Measurements from ENCODE around the gene CDCA4. TPM values are rescaled to one million over a fixed set of nuclear protein-coding genes. Genes with fewer than 3 reads are reported as not detected.

Gene CDCA4
- total RNA-seq, 1 donor from 2014 or later, result 32.3 TPM

DNA sequence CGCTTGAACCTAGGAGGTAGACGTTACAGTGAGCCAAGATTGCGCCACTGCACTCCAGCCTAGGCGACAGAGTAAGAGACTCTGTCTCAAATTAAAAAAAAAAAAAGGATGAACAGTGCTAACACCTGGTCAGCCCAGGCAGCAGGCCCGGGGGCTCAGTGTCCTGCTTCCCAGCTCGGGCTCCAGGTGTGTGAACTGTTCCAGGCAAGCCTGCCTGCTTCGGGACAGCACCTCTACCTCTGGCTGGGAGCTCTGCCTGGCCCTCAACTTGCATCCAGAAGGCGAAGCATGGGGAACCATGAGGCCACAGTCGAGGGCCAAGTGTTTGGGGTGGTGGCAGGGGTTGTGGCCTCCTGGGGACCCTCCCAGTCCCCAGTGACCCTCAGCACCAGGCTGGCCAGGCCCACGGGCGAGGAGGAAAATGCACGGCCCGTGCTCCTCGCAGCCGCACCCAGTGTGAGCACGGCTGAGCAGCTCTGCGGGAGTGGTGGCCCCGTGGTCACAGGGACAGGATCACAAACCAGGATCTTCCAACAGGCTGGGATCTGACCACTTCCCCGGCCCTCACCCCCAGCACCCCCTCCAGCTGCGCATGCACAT, 15.5 kb downstream of the CDCA4 start:
- no peak overlapping the region for H3K27ac Mint-ChIP-seq
- DNase-seq (ENCODE audit: low spot score in 2 of 2, unreplicated experiment in 2 of 2), result no peak

DNA sequence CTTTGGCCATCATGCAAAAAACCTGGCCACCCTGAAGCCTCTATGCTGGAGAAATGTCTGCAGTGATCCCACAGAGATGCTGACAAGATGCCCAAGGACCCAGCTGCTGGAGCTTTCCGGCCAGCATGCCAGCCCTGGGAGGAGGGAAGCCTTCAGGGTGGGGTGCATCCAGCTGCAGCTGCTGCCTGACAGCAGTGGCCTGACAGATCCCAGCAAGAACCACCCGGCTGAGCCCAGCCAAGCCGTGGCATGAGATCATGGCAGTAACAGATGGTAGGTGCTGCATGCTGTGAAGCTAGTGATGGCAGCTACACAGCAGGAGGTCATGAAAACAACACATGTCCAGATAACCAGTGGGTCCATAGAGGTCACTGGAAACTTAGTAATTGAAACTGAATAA, 21.5 kb downstream of the CDCA4 start:
- H3K27ac Mint-ChIP-seq, result no peak overlapping the region
- TF ChIP-seq, protein P1, sequence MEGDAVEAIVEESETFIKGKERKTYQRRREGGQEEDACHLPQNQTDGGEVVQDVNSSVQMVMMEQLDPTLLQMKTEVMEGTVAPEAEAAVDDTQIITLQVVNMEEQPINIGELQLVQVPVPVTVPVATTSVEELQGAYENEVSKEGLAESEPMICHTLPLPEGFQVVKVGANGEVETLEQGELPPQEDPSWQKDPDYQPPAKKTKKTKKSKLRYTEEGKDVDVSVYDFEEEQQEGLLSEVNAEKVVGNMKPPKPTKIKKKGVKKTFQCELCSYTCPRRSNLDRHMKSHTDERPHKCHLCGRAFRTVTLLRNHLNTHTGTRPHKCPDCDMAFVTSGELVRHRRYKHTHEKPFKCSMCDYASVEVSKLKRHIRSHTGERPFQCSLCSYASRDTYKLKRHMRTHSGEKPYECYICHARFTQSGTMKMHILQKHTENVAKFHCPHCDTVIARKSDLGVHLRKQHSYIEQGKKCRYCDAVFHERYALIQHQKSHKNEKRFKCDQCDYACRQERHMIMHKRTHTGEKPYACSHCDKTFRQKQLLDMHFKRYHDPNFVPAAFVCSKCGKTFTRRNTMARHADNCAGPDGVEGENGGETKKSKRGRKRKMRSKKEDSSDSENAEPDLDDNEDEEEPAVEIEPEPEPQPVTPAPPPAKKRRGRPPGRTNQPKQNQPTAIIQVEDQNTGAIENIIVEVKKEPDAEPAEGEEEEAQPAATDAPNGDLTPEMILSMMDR (IDR thresholded peaks at IDR 0.05; ENCODE audit: unreplicated experiment), result no peak

More for the DNA sequence above, 15.5 kb downstream of the CDCA4 start:
- Mint-ChIP-seq H3K9me3 (no peaks in the 10 kb centered on the region), H3K27me3 (ENCODE audit: low read depth) (no peaks in the 10 kb centered on the region), H3K4me3 (no peak overlapping the region), H3K36me3 (peaks cover 3% of the 10 kb centered on the region), H3K4me1 (no peaks in the 10 kb centered on the region)
- TF ChIP-seq, protein P1 (IDR thresholded peaks at IDR 0.05; ENCODE audit: unreplicated experiment), result no peak

DNA sequence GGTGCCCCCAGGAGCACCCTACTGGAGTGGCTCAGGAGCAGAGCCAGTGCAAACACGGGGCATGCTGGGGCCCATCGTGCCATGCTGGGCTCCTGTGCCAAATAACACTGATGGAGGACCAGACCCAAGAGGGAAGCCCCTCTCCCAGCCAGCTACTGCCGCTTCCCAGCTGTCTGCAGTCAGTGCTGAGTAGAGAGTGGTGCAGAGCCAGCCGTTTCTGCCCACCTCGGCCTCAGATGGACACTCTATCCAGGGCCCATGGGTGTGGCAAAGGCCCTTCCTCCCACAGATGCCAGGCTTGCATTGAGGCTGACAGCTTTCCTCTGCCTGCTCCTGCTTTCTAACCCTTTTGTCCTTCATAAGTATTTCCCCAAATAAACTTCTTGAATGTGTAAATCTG, 22.1 kb downstream of the CDCA4 start:
- H3K27me3 Mint-ChIP-seq (ENCODE audit: low read depth), result no peaks in the 10 kb centered on the region
- no peak overlapping the region for H3K27ac Mint-ChIP-seq
- TF ChIP-seq, protein P1 (IDR thresholded peaks at IDR 0.05; ENCODE audit: unreplicated experiment), result no peak
- H3K36me3 Mint-ChIP-seq, result peaks cover 7% of the 10 kb centered on the region
- DNase-seq (ENCODE audit: low spot score in 2 of 2, unreplicated experiment in 2 of 2), result no peak
- H3K9me3 Mint-ChIP-seq, result peaks cover 5% of the 10 kb centered on the region
- no peak overlapping the region for H3K4me3 Mint-ChIP-seq
- no peaks in the 10 kb centered on the region for H3K4me1 Mint-ChIP-seq

More for the DNA sequence above, 21.5 kb downstream of the CDCA4 start:
- no peak overlapping the region for H3K4me3 Mint-ChIP-seq
- no peaks in the 10 kb centered on the region for H3K27me3 Mint-ChIP-seq (ENCODE audit: low read depth)
- H3K4me1 Mint-ChIP-seq, result no peaks in the 10 kb centered on the region
- H3K36me3 Mint-ChIP-seq, result peaks cover 7% of the 10 kb centered on the region
- peaks cover 5% of the 10 kb centered on the region for H3K9me3 Mint-ChIP-seq
- DNase-seq (ENCODE audit: low spot score in 2 of 2, unreplicated experiment in 2 of 2), result no peak

DNA sequence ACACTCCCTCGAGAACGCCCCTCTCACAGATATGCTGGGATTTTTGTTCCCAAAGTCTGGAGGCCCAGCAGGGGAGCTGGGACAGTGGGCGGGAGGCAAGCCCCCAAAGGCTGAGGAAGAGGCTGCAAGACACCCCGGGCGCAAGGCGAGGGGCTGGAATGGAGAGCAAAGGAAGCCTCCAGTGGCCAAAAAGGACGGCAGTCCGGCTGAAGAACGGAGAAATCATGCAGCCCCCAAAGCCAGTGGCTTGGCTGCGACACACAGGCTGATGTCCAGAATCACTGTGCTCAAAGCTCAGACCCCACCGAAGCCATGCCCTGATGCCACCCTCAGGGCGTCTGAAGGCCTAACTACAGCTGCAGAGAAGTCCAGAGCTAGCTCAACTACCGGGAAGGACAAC, 24.4 kb downstream of the CDCA4 start:
- TF ChIP-seq, protein P1 (IDR thresholded peaks at IDR 0.05; ENCODE audit: unreplicated experiment), result no peak
- no peaks in the 10 kb centered on the region for H3K4me1 Mint-ChIP-seq
- peaks cover 21% of the 10 kb centered on the region for H3K36me3 Mint-ChIP-seq
- H3K4me3 Mint-ChIP-seq, result no peak overlapping the region
- H3K27me3 Mint-ChIP-seq (ENCODE audit: low read depth), result no peaks in the 10 kb centered on the region
- peaks cover 5% of the 10 kb centered on the region for H3K9me3 Mint-ChIP-seq
- no peak overlapping the region for H3K27ac Mint-ChIP-seq
- DNase-seq (ENCODE audit: low spot score in 2 of 2, unreplicated experiment in 2 of 2), result no peak

DNA sequence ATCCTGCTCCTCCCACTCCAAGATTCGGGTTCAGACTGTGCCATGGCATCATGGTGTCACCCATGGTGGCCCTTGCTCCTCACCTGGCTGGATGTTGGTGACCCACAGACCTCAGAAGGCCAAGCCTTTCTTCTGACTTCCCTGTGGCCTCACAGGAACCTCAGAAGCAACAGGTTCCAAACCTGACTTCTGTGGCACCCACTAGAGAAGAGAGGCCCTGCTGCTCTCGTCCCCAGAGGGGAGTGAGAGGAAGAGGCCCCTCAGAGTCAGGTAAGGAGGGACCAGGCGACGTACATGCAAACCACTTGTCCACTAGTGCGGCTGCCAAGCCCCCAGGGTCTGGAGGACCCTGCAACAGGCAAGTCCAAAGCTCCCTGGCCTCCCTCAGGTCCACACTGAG, 24.9 kb downstream of the CDCA4 start:
- DNase-seq (ENCODE audit: low spot score in 2 of 2, unreplicated experiment in 2 of 2), result no peak
- Mint-ChIP-seq H3K27ac (no peak overlapping the region), H3K27me3 (ENCODE audit: low read depth) (no peaks in the 10 kb centered on the region), H3K4me3 (no peak overlapping the region), H3K4me1 (no peaks in the 10 kb centered on the region), H3K36me3 (peaks cover 21% of the 10 kb centered on the region), H3K9me3 (peaks cover 5% of the 10 kb centered on the region)
- TF ChIP-seq, protein P1 (IDR thresholded peaks at IDR 0.05; ENCODE audit: unreplicated experiment), result no peak

DNA sequence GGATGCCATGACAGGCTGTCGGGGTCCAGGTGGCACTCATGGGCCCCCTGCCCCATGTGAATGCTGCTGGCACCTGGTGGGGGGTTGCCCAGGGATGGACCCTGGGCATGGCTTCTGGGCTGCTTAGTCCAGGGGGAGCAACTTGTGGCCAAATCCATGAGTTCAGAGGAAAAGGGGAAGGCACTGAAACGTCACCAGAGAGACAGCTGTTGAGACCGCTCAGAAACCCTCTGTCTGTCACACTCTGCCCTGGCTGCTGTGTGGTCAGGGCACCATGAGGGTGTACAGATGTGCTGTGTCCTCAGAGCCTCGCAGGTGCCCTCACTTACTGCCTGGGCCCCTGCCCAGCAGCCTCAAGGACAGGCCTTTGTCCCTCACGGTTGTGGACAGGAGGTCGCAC, 25.9 kb downstream of the CDCA4 start:
- Mint-ChIP-seq H3K27ac (no peak overlapping the region), H3K9me3 (peaks cover 4% of the 10 kb centered on the region), H3K4me1 (no peaks in the 10 kb centered on the region), H3K4me3 (no peak overlapping the region), H3K27me3 (ENCODE audit: low read depth) (no peaks in the 10 kb centered on the region), H3K36me3 (peaks cover 20% of the 10 kb centered on the region)
- TF ChIP-seq, protein P1 (IDR thresholded peaks at IDR 0.05; ENCODE audit: unreplicated experiment), result no peak
- no peak for DNase-seq (ENCODE audit: low spot score in 2 of 2, unreplicated experiment in 2 of 2)
